SK-N-SH (cell line): ENCODE measurements around the gene RAB24. TPM values are rescaled to one million over a fixed set of nuclear protein-coding genes. Genes with fewer than 3 reads are reported as not detected.

Source experiments
- CTCF ChIA-PET: fragments of 300-600, 350-600 bp; formaldehyde crosslinking; extraction: SDS; loops from one replicate; lab custom pipeline; 2021; lab: Yijun Ruan, JAX
- POLR2A ChIA-PET: fragments of 350-600 bp; sonication (Branson Sonifier 250); formaldehyde crosslinking; extraction: SDS; loops from one replicate; lab custom pipeline; 2020; ENCODE audit warnings: antibody characterized with exemption, inconsistent platforms; lab: Yijun Ruan, JAX
- DNase-seq: peaks from one replicate; pipeline ENCODE4 v3.0.0; 2012
- H2AFZ ChIP-seq: fragments of 200-600 bp; sonication (generic); 2 replicates; pipeline ENCODE4 v1.8.1; 2016; ENCODE audit warnings: antibody characterized with exemption, mild to moderate bottlenecking, low read depth
- H3F3A ChIP-seq: fragments of 200-600 bp; sonication (generic); replicated peaks from 2 replicates; pipeline ENCODE3; 2016; ENCODE audit warnings: antibody characterized with exemption, mild to moderate bottlenecking; ENCODE audit not compliant: insufficient read depth
- H3K27ac ChIP-seq, 2 experiments: fragments of 200-500 bp in 1 of 2; fragments of 200-600 bp in 1 of 2; sonication (Bioruptor generic) in 1 of 2; sonication (generic), shearing (Covaris generic) in 1 of 2; 2 replicates each; pipeline versions ENCODE4 v1.5.1 to v1.6.1; 2014 to 2016; ENCODE audit warnings: low read depth in 2 of 2, inconsistent platforms in 1 of 2, low read length in 1 of 2, mild to moderate bottlenecking in 1 of 2, mixed read lengths in 1 of 2
- H3K27me3 ChIP-seq: fragments of 200-600 bp; sonication (generic), shearing (Covaris generic); 2 replicates; pipeline ENCODE4 v1.6.1; 2016; ENCODE audit warnings: mixed run types; ENCODE audit not compliant: insufficient read depth
- H3K36me3 ChIP-seq, 2 experiments: fragments of 200-500 bp in 1 of 2; fragments of 200-600 bp in 1 of 2; sonication (Bioruptor generic) in 1 of 2; sonication (generic) in 1 of 2; replicated peaks in 1 of 2; 2 replicates each; pipeline versions ENCODE3 to v1.5.1; 2014 to 2016; ENCODE audit warnings: low read length in 1 of 2, mild to moderate bottlenecking in 1 of 2; ENCODE audit not compliant: insufficient read depth in 2 of 2, control insufficient read depth in 1 of 2
- H3K4me1 ChIP-seq, 2 experiments: fragments of 200-500 bp in 1 of 2; fragments of 200-600 bp in 1 of 2; sonication (Bioruptor generic) in 1 of 2; sonication (generic), shearing (Covaris generic) in 1 of 2; 2 replicates each; pipeline versions ENCODE4 v1.5.1 to v1.6.1; 2014 to 2016; ENCODE audit warnings: low read depth in 1 of 2, low read length in 1 of 2, mixed run types in 1 of 2; ENCODE audit not compliant: insufficient read depth in 2 of 2, control insufficient read depth in 1 of 2
- H3K4me2 ChIP-seq: fragments of 200-600 bp; sonication (generic), shearing (Covaris generic); 2 replicates; pipeline ENCODE4 v1.6.1; 2017; ENCODE audit warnings: mixed run types
- H3K4me3 ChIP-seq, 2 experiments: fragments of 200-500 bp in 1 of 2; fragments of 200-600 bp in 1 of 2; sonication (Bioruptor generic) in 1 of 2; sonication (generic), shearing (Covaris generic) in 1 of 2; 2 replicates each; pipeline versions ENCODE4 v1.5.1 to v1.8.1; 2014 to 2016; ENCODE audit warnings: low read depth in 2 of 2, inconsistent platforms in 1 of 2, low read length in 1 of 2, mild to moderate bottlenecking in 1 of 2, mixed read lengths in 1 of 2, moderate library complexity in 1 of 2
- H3K79me2 ChIP-seq: fragments of 200-600 bp; sonication (generic); 2 replicates; pipeline ENCODE4 v1.8.1; 2017; ENCODE audit warnings: mild to moderate bottlenecking; ENCODE audit not compliant: insufficient read depth
- H3K9ac ChIP-seq: fragments of 200-600 bp; sonication (generic); 2 replicates; pipeline ENCODE4 v1.6.1; 2017; ENCODE audit warnings: mixed run types
- H3K9me2 ChIP-seq: fragments of 200-600 bp; sonication (generic); 2 replicates; pipeline ENCODE4 v1.6.1; 2017; ENCODE audit warnings: mixed run types
- H3K9me3 ChIP-seq: fragments of 200-600 bp; sonication (generic); 2 replicates; pipeline ENCODE4 v1.6.1; 2017; ENCODE audit warnings: mixed run types, mild to moderate bottlenecking, moderate library complexity
- H4K20me1 ChIP-seq: fragments of 200-600 bp; sonication (generic); 2 replicates; pipeline ENCODE4 v1.6.1; 2017; ENCODE audit warnings: mild to moderate bottlenecking, mixed run types; ENCODE audit not compliant: insufficient read depth
- FOSL2 ChIP-seq: IDR thresholded peaks from 2 replicates; pipeline ENCODE4 v1.4.0; 2012; ENCODE audit warnings: low read depth, mild to moderate bottlenecking, moderate library complexity, borderline replicate concordance
- JUND ChIP-seq: IDR thresholded peaks from 2 replicates; pipeline ENCODE4 v1.4.0; 2012
- NFIC ChIP-seq: IDR thresholded peaks from 2 replicates; pipeline ENCODE4 v1.4.0; 2012; ENCODE audit warnings: borderline replicate concordance
- RAD21 ChIP-seq: IDR thresholded peaks from 2 replicates; pipeline ENCODE4 v1.6.1; 2012; ENCODE audit warnings: mild to moderate bottlenecking, low read length
- RCOR1 ChIP-seq: fragments of 150-350 bp; IDR thresholded peaks from 2 replicates; pipeline ENCODE4 v1.6.1; 2017; ENCODE audit warnings: antibody characterized with exemption, low read length
- RFX5 ChIP-seq: IDR thresholded peaks from 2 replicates; pipeline ENCODE4 v1.6.1; 2012; ENCODE audit warnings: mild to moderate bottlenecking, improper control_type of control experiment, low read length
- RXRA ChIP-seq: IDR thresholded peaks from 2 replicates; pipeline ENCODE4 v1.4.0; 2012; ENCODE audit warnings: low read depth, mild to moderate bottlenecking, borderline replicate concordance
- WGBS: methylation state at CpG from one replicate; pipeline ENCODE4 v1.1.6; 2017; ENCODE audit warnings: low lambda C conversion rate; 5-methylcytosine and 5-hydroxymethylcytosine counted together
- polyA plus RNA-seq, 3 experiments: library from polyadenylated mRNA; depleted of rRNA; stranded (reverse); fragments of >200 nt; gene quantifications; 2 replicates each; pipeline ENCODE4 v1.2.3, GENCODE V29; 2012
- TF ChIP-seq, protein P1 (sequence below): IDR thresholded peaks from 2 replicates; pipeline ENCODE4 v1.4.0; 2012; ENCODE audit warnings: low read depth, borderline replicate concordance
- TF ChIP-seq, protein P2 (sequence below): IDR thresholded peaks from 2 replicates; pipeline ENCODE4 v1.4.0; 2012; ENCODE audit warnings: low read depth, borderline replicate concordance
- TF ChIP-seq, protein P3 (sequence below): IDR thresholded peaks from 2 replicates; pipeline ENCODE4; 2012

The RAB24 gene
- polyA plus RNA-seq, 1 of the 3 experiments (the other 2 are of a cell fraction): 101 TPM

DNA sequence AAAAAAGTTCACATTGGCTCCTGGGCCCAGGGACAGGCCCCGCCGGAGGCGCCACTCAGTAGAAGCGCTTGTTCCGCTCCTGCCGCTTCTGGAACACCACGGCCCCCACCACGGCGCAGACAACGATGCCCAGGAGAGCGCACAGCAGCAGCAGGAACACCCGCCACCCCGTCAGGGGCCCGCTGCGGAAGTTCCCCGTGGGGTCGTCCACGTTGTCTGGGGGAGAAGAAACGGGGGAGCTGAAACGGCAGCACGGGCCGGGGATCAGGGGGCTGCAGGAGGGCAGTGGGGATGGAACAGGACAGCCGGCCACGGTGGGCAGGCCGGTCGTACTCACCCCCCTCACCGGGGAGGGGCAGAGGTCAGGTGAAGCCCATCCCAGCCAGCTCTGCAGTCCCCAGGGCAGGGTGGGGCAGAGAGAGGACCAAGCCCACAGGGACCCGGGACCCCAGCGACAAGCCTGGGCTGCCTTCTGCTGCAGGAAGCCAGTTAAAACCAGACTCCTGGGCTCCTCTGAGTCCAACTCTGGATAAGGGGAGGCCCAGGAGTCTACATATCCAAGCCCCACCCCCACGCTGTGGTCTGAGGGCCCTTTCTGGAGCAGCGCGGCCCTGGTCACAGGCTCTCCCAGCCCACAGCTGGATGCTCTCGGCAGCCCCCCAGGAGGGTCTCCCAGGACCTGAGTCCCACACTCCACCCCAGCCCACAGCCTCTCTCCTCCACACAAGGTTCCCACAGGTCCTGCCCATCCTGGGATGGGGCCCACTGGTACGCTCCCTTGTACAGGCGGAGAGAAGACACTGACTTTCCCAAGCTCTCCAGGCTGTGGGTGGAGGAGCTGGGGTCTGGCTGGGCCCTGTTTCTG is 28.7 kb upstream of the RAB24 start (continued):
- TF ChIP-seq FOSL2: no peak
- TF ChIP-seq, all 33 proteins: peak for 0

DNA sequence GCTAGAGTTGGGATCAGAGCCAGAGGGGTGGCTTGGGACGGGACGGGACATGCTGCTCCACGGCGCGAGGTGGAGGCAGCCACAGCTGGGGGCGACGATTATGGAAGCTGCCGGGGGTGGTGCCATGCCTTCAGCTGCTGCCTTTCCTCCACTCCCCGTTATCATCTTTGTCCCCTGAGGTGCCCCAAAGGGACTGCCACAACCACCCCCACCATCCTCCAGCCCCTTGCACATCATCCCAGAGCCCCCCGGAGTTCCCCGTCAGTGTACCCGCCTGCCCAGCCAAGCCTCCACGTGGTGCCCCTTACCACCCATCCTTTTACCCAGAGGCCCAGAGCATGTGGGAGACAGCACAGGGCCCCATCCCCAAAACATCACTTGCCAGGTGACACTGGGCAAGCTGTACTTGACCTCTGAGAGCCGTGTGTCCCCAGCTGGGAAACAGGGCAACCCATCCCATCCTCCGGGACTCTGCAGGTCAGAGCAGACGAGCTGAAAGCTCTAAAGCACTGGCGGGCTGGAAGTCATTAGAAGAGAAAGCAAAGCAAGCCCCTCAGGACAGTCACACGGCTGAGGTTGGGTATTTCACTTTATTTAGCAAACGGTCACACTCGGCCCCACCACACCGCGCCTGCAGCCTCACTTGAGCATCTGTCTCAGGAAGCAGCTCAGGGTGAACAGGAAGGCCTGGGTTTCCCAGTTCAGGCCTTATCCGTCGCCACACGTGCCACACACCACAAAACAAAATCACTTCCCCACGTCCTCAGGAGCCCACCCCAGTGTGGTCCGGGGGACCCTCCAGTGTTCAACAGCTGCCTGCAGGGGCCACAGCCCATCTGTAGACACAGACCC is 27.7 kb upstream of the RAB24 start:
- TF ChIP-seq JUND: no peak
- TF ChIP-seq RFX5: no peak
- no peak for TF ChIP-seq RAD21
- TF ChIP-seq, protein P1, sequence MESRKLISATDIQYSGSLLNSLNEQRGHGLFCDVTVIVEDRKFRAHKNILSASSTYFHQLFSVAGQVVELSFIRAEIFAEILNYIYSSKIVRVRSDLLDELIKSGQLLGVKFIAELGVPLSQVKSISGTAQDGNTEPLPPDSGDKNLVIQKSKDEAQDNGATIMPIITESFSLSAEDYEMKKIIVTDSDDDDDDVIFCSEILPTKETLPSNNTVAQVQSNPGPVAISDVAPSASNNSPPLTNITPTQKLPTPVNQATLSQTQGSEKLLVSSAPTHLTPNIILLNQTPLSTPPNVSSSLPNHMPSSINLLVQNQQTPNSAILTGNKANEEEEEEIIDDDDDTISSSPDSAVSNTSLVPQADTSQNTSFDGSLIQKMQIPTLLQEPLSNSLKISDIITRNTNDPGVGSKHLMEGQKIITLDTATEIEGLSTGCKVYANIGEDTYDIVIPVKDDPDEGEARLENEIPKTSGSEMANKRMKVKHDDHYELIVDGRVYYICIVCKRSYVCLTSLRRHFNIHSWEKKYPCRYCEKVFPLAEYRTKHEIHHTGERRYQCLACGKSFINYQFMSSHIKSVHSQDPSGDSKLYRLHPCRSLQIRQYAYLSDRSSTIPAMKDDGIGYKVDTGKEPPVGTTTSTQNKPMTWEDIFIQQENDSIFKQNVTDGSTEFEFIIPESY: no peak
- no peak for TF ChIP-seq RCOR1
- TF ChIP-seq, protein P2, sequence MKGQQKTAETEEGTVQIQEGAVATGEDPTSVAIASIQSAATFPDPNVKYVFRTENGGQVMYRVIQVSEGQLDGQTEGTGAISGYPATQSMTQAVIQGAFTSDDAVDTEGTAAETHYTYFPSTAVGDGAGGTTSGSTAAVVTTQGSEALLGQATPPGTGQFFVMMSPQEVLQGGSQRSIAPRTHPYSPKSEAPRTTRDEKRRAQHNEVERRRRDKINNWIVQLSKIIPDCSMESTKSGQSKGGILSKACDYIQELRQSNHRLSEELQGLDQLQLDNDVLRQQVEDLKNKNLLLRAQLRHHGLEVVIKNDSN: no peak
- no peak for TF ChIP-seq NFIC
- TF ChIP-seq, protein P3, sequence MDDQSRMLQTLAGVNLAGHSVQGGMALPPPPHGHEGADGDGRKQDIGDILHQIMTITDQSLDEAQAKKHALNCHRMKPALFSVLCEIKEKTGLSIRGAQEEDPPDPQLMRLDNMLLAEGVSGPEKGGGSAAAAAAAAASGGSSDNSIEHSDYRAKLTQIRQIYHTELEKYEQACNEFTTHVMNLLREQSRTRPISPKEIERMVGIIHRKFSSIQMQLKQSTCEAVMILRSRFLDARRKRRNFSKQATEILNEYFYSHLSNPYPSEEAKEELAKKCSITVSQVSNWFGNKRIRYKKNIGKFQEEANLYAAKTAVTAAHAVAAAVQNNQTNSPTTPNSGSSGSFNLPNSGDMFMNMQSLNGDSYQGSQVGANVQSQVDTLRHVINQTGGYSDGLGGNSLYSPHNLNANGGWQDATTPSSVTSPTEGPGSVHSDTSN: no peak
- no peak for TF ChIP-seq RXRA
- H3K9me2 ChIP-seq: no peaks in the 10 kb centered on the region
- 96% methylated on average over 26 of the region's 27 CpGs for WGBS
- H3K9me3 ChIP-seq: no peaks in the 10 kb centered on the region
- CTCF ChIA-PET: interaction anchor here (5.8 kb wide), 1 partner anchor 13 kb away, joined by 31 read pairs; no protein-coding TSS in a partner anchor
- H3K4me1 ChIP-seq: 0 out of 4 replicates have a peak, but pooled peaks cover 0 to 2% of the 10 kb centered on the region in 2 experiments
- POLR2A ChIA-PET: no interaction called here
- H4K20me1 ChIP-seq: no peaks in the 10 kb centered on the region
- no peak overlapping the region for H2AFZ ChIP-seq
- no peak overlapping the region for H3K4me3 ChIP-seq
- no peaks in the 10 kb centered on the region for H3F3A ChIP-seq
- no peak overlapping the region for H3K27ac ChIP-seq
- H3K27me3 ChIP-seq: no peaks in the 10 kb centered on the region
- peaks cover 3 to 68% of the 10 kb centered on the region in 2 experiments for H3K36me3 ChIP-seq
- H3K9ac ChIP-seq: no peak overlapping the region
- no peak for DNase-seq
- H3K4me2 ChIP-seq: no peak overlapping the region
- no peaks in the 10 kb centered on the region; the same call in 1 of the 2 replicates for H3K79me2 ChIP-seq
